Fibroblast of peridontal ligament (primary cell): ENCODE data around the gene FGFBP2.
"Not testable (repeated sequence)": the region's sequence is repeated elsewhere in the genome, so short reads cannot be mapped to it uniquely, and the experiment has no call there.

Experiments used
- DNase-seq: peaks from one replicate; pipeline ENCODE4 v3.0.0-alpha.2; 2010; ENCODE audit errors: extremely low read depth

Gene FGFBP2

DNA sequence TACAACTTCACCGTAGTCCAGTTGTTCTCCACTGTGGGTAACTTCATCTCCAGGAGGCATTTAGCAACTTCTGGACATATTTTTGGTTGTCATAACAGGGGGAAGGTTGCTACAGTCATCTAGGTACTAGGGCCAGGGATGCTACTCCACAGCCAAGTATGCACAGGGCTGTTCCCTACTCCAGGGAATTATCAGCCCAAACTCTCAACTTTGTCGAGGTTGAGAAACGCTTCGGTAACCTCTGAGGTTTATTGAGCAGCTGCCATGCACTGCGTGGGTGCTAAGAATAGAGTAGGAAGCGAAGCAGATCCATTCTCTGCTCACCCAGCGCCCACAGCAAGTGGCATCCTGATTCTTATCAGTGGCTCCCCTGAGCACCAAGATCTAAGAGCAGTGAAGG is 32.7 kb downstream of the FGFBP2 start:
- no peak for DNase-seq

DNA sequence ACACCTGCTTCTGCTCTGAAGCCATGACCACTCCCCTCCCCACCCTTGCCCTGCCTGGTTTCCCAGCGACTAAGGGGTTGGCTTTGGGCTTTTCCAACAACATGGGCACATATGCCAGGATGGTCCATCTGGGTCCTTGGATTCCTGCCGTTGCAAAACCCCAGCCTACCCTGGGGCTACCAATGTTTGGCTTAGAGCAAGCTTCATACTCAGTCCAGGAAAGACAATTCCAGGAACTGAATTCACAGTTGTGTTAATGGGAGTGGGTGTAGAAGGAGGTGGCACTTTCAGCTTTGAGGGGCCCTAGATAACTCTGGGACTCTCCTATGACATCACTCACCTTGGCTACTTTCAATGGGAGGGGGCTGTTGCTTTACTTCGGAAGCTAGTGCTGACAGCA is 33.4 kb downstream of the FGFBP2 start:
- no peak for DNase-seq

DNA sequence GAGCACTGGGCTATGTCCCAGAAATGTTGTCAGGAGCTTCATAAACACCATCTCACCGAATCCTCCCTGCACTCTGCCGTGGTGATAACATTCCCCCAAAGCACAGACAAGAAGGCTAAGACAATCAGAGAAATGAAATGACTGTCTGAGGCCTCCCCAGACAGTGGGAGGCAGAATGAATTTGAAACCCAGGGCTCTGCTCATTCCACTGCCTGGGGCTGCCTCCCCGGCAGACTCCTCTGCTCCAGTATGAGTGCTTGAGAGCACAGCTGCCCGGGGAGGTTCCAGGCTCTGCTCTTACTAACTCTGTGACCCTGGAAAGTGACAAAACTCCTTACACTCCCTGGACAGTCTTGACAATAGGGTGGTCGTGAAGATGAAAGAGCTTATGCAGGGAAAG is 34.1 kb downstream of the FGFBP2 start:
- DNase-seq, result no peak

DNA sequence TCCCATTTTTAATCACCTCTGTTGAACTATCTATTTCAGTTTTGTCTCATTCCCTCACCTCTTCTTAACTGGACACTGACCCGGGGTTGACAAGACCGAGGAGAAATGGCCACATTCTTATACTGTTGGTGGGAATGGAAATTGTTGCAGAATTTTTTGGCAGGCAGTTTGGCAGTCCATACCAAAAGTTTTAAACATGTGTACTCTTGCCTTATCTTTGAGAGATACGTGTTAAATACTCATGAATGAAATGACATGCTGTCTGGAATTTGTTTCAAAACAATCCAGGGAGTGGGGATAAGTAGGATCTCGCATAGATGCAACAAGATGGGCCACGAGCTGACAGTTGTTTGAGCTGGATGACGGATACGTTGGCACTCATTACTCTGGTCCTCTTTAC is 36.5 kb downstream of the FGFBP2 start:
- DNase-seq, result no peak

DNA sequence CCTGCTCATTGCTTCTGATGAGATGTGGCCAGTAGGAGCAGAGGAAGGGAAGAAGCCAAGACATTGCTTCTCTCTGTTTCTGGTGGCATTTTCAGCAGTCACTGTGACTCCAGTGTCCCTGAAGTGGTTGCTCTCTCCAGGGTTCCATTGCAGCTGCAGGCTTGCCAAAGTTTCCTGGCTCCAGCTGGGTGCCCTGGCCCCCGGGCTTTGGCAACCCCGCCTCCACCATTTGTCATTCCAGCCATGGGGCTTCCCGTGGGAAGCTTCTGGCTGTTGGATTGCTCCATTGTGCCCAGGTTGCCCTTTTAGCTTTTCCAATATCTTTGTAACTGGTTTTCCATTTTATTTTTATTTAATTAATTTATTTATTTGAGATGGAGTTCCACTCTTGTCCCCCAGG is 37.1 kb downstream of the FGFBP2 start:
- no peak for DNase-seq

DNA sequence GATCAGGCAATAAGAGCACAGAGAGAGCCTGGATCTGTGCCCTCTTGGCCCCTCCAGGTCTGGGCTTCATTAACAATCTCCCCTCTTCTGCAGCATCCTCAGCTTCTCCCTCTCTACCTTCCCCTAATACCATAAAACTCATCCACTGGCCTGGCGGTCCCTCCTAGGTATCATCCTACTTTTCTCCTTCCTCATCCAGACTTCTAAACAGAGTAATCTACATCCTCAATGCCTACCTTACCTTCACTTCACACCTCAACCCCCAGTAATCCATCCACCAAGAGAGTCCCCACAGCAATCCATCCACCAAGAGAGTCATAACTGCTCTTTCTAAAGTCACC is 41.4 kb downstream of the FGFBP2 start:
- no peak for DNase-seq

DNA sequence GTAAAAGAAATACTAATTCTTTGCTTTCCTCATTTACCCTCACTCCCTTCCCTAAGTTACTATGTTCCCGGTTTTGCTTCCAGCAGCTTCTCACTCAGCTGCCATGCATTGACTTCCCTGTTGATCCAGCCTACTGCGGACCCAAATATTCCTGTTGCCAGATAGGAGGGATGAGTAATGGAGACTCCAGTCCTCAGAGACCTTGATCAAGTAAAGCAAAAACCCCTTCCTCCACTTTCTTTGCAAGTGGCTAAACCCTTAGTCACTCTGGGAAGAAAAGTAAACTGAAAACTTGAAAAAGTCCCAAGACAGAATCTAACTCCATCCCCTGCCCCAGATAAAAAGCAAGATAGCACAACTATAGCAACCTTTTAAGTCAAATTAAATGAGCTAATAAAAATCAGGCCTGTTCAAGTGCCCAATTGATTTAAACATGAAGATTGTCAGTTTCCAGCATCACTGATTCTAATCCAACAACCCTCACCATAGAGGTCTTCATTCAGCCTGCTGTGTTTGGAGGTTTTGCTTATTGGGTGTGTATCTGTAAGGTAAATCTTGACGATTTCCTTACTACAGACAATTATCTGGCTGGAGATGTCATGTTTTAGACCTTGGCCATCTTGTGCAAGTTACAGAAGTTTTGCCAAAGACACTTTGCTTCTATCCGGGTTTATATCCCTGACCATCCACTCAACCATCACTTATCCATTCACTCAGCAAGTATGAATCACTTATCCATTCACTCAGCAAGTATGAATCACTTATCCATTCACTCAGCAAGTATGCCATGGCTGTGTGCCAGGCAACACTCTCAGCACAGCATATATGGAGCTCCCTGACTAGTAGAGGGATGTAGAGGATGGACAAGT is 42.0 kb downstream of the FGFBP2 start:
- DNase-seq, result peak; percentile 98

DNA sequence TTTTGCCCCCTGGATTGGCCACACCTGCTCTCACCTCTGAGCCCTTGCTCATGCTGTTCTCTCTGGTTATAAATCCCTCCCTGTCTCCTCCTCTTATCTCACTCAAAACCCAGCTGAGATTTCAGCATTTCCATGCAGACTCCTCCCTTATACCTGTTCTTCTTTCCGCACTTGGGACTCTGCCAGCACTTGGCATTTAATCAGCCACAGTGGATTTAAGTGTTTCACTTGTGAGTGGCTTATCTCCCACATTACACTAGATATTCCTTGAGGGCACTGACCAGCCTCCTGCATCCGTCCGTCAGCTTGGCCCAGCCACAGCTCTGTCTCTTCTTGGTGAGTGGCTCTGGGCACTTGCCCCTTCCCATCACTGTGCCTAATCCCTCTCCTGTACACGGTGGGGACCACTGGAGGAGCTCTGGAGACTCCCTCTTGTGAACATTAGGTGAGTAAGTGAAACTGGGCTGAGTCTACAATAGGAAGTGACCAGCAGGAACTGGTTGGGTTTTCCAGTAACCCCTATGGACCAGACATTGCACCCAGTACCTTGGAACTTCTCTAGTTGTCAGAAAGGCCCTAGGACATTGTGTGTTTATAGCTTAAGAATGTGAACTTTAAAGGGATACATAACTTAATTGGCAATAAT is 44.4 kb downstream of the FGFBP2 start:
- DNase-seq, result no peak

DNA sequence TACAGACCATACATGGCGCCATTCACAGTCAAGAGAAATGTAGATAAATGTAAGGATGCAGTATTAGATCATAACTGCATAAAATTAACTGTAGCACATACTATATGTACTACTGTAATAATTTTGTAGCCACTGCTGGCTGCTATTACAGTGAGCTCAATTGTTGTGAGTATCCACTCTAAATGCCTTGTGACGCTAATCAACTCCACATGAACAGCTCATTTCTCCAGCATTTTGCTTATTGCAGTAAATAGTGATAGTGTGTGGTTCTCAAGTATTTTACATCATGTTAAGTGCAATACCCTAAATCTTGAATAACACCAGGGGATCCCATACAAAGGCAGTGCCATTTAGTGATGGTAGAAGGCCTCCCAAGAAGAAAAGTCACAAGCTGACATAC is 45.7 kb downstream of the FGFBP2 start:
- peak; percentile 87 for DNase-seq

DNA sequence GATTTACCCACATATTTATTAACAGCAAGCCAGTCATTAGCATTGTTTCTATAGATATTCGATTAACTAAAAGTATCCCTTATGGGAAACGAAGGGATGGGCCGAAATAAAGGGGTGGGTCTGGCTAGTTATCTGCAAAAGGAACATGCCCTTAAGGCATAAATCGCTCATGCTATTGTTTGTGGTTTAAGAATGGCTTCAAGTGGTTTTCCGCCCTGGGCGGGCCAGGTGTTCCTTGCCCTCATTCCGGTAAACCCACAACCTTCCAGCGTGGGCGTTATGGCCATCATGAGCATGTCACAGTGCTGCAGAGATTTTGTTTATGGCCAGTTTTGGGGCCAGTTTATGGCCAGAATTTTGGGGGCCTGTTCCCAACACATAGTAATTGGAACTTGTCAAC is 46.6 kb downstream of the FGFBP2 start:
- DNase-seq, result not testable (repeated sequence)

DNA sequence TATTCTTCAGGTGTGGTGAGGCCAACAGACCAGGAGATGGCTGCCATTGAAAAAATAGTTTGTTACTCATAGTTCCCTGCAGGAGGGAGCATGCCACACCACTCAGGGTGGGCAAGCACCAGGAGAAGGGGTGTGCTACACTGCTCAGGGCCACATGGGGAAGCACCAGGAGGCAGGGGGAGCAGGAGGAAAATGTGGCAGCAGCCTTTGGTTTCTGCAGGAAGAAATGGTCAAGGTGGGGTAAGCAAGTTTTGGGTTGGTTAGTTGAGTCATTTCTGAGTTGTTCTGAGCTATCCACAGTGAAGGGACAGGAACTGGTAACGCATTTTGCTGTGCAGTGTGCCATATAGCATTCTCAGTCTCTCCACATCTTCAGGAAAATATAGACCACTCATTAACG is 48.2 kb downstream of the FGFBP2 start:
- DNase-seq, result no peak

DNA sequence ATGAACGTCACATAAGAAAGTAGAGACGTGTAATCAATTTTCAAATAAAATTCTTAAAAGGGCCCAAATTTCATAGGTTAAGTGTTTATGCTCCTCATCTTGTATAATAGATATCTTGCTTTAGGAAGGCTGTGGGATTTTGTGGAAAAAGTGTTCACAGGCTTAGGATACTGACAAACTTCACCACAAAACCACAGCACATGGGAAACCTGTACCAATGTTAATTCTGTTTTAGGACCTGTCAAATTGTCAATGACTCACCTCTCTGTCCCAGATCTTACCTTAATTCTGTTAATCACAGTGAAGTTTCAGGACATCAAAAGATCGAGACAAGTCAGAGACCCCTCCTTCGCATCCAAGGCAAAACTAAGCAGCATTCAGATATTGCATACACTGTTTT is 48.7 kb downstream of the FGFBP2 start:
- DNase-seq, result no peak

DNA sequence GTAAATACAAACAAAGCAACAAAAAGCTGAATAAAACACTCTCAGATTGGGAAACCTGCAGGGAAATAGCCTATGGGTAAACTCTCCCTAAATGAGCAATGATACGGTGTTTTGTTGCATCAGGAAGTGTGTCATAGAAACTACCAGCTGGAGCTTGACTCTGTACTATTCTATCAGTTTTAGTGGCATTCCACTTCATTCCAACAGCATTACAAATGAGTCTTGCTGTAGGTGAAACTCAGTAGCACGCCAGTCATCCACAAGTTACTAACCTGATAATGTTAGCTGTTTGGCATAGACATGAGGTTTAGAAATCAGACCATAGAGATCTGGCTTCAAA is 49.4 kb downstream of the FGFBP2 start:
- DNase-seq, result peak; percentile 81

DNA sequence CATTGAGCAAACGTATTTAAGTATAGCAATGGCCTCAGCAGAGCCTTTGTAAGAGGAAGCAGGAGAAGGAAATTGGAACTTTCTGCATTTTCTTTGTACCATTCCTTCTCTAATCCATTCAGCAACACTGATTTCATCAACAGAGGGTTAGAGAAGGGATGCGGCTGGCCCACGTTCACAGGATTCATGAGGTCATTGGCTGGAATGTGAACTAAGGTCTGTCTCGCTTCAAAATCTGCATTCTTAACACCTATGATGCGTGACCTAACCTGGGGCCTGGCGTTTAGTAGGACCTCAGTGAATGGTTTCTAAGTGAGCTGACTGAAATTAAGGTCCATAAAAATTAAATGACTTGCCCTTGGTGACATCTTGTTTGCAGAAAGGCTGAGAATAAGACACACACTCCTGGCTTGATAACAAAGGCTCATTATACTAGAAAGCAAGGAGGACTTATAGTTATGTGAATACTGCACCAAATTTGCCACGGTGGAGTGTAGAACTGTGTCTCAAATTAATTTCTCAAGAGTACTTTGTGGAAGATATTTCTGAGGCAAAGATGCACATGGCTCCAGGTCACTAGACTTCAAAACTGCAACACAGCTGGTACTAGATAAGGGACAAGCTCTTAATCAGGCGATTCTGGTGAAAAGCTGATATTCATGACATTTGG is 49.9 kb downstream of the FGFBP2 start:
- DNase-seq, result no peak

DNA sequence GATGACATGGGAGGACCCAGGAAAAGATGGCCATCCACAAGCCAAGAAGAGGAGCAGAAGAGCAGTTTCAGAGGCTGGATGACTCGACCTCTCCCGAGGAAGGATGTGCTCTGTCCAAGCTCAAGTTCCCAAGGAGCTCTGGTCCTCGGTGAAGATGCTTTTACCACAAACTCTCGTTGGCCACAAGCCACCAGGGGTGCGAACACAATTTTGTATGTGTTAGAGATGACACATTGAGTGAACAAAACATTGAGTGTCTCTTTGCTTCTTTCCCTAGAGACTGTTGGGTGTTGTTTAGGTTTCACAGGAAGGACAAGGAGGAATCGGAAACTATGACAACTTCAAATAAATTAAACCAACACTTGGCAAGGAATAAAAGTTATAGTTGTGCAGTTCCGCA is 50.7 kb downstream of the FGFBP2 start:
- DNase-seq, result no peak
